Stimulated activated CD8-positive, alpha-beta memory T cell treated with anti-CD3 and anti-CD28 coated beads, Interleukin-15, amount 100 ng/mL, for 1 hour (primary cell): ENCODE results near the gene TSPAN19.

Experiments
- DNase-seq: peaks from one replicate; pipeline ENCODE4 v3.0.0-alpha.2; 2020; ENCODE audit warnings: low read depth

The TSPAN19 gene

GRCh38 chr12:85000729-85001128, 35.3 kb downstream of the TSPAN19 start:
- DNase-seq = no peak

- no peak for DNase-seq
Observed at GRCh38 chr12:84998341-84998740, 37.7 kb downstream of the TSPAN19 start.

- DNase-seq = no peak
Observed at GRCh38 chr12:84996759-84997158, 39.3 kb downstream of the TSPAN19 start.

GRCh38 chr12:84995641-84996040, 40.4 kb downstream of the TSPAN19 start:
- DNase-seq = no peak

GRCh38 chr12:84994426-84994825, 41.7 kb downstream of the TSPAN19 start:
- DNase-seq = no peak

DNA sequence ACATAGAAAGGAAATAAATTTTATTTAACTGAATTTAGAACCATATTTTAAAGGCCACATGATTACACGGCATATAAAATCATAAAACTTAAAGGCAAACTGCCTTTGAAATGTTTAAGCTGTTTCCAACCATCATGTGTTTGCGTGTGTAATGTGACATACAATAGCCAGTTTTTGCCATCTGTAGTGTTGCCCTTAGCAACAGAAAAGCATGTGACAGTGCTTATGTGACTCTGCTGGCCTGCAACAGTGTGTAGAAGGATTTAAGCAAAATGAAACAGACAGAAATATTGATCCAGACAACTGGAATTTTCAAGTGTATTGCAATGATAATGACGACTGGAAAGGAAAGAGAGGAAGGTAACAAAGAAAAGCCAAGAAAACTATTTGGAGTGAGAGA, 49.5 kb downstream of the TSPAN19 start:
- no peak for DNase-seq

DNA sequence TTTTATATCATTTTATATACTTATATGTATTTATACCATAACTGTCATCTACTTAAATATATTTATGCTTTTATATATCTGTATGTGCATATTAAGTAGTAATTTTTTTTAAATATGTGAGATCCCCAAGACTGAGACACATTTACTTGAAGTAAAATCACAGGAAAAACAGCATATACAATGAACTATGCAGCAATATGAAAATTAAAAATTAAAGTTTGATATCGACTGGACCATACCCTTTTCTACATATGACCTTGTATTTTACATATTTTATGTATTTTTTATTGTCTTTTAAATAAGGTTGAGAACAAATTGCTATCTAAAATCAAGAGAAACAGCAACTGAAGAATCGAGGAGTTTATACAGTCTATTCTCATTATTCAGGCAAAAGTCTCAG, 50.0 kb downstream of the TSPAN19 start:
- no peak for DNase-seq

DNA sequence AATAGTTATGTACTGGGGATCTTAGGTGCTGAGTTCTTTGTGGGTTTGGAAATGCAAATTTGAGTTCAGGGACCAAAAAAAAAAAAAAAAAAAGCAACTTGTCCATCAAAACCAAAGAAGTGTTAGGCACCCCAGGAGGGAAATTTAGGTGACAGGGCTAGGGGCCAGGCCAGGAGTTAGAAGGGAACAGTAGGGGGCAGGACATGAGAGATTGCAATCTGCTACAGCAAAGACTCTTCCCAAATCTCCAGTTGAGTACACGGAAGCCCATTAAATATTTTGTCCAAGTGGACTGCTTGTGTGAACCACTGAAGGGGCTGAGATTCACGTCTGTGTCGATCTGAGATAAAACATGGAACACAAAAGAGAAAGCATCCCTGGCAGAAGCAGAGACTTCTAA, 52.8 kb downstream of the TSPAN19 start:
- DNase-seq = no peak

DNA sequence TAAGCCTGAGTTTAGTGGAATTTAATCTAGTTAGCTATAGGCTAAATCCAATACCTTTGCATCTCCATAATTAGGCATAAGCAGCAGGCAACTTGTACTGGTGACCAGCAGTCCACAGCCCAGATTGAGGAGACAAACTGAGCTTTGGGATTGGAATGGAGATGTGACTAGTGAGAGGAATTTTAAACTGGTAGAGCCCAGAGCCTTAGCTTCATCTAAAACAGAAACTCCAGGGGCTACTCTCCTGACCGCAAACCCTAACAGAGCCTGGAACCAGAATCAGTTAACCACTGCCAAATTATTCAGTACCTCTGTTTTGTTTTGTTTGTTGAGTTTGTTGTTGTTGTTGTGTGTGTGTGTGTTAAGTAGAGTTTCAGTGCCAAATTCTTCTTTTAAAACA, 53.2 kb downstream of the TSPAN19 start:
- DNase-seq = no peak

DNA sequence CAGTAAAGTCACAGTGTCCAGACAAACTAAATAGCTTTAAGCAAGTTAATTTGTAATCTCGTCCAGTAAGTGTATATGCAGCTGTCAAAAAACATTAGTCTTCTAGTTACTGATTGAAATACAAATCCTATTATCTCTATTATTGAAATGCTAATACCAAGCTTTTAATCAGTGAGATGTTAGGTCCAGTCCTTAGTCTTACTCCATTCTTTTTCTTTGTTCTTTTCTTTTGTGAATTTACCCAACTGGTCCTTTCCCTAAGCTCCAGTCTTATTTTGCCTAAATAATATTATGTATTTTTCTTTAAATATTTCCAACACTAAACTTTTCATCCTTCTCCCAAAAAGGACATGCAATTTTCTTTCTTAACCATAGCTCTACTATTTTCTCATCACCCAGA, 57.2 kb downstream of the TSPAN19 start:
- DNase-seq = no peak

DNA sequence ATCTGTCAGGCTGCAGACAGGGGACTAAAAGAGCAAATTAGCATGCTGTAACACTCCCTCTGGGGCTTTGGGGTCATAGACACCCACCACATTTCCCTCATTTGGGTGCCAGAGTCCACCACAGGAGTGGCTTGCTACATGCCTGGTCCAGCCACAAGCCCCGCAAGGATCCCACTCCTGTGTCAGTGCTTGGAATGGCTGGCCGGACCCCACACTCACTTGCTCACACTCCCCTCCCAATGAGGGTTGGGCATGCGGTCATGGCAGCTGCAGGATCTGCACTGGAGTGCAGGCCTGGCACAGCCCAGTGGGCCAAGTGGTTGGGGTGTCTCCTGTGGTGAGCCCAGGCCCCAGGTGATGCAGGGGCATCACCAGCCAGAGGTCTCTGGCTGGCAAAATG, 59.9 kb downstream of the TSPAN19 start:
- DNase-seq = no peak

DNA sequence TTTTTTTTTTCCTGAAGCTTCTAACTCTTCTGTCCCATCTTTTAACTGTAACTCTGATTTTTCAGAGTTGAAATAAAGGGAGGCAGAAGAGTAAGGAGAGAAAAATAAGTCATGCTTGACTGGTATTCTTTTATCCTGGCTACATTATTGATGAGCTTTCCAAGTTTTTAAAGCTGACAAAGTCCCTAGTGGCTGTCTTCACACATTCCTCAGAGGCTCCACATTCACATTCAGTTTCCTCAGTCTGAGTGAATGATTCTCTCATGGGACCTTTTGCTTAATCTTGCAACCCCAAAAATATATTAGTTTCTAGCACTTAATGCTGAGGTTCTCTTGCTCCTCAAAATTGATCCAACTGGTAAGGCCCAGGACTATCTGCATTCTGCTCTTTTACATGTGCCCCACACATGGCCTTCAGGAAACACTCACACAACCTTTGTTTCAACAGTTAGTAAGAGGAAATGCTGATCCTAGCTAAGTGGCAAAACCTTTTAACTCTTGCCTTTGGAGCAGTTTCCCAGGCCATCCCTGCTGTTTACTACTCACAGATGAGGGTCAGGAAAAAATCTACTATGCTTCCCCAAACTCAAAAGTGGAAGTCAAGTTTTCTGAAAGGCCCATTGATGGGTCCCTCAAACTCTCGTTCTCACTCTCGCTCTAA, 61.8 kb downstream of the TSPAN19 start:
- DNase-seq = no peak

DNA sequence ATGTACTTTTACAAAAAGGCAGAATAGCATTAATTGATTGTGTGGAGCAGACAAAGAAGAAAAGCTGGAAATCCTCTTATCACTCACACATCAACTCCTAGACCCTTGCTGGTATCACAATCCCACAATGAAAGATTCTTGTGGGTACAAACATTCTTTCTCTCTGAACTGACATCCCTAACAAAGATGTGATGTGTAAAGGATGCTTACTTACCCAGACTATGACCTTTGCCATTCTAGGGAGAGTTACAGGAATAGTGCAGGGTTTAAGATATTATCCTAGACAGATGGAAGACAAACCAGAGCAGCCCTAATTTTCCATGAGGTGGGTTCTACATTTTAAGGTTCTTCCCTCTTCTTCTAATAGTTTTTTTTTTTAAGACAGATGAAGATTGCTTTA, 63.1 kb downstream of the TSPAN19 start:
- DNase-seq = no peak

- DNase-seq = no peak
Observed at GRCh38 chr12:84969226-84969625, 66.9 kb downstream of the TSPAN19 start.
